ENCODE measurements around the gene DNASE1L1.

- TF ChIP-seq CTCF (IDR thresholded peaks at IDR 0.05) (no peak), POLR2A (IDR thresholded peaks at IDR 0.05) (no peak), POLR2AphosphoS5 (IDR thresholded peaks at IDR 0.05) (peak in 2 of 3 donors; percentile 32 to 39), EP300 (IDR thresholded peaks at IDR 0.05; ENCODE audit: low read depth) (no peak)
Observed at GRCh38 chrX:154409222-154409871, at the start of gene DNASE1L1.

All from transverse colon (tissue), 4 donors.